HCT116 (cell line): ENCODE results near the gene GMDS. TPM values are rescaled to one million over a fixed set of nuclear protein-coding genes. Genes with fewer than 3 reads are reported as not detected.

Experiments used
- ATAC-seq: fragments of 200-7000 bp; cut with Tn5 transposase; 2 replicates; pipeline ENCODE4 v1.9.1; 2020; ENCODE audit warnings: mild to moderate bottlenecking, moderate library complexity
- BruUV-seq: library from RNA; stranded (reverse); fragments of 400-500 nt; replicated peaks from 2 replicates; lab custom pipeline; 2021; lab: Mats Ljungman, UMichigan
- CTCF ChIA-PET: fragments of 300-600 bp; sonication (Branson Sonifier 250); formaldehyde crosslinking; loops from one replicate; lab custom pipeline; 2021; ENCODE audit warnings: antibody characterized with exemption; lab: Charles Lee
- POLR2A ChIA-PET: fragments of 300-600, 350-600 bp; sonication (Branson Sonifier 250); formaldehyde crosslinking; loops from one replicate; lab custom pipeline; 2021; ENCODE audit warnings: antibody characterized with exemption; lab: Charles Lee
- RAD21 ChIA-PET, 2 experiments: fragments of 300-600 bp; sonication (Branson Sonifier 250); formaldehyde crosslinking; loops; one replicate each; lab custom pipeline; 2023; ENCODE audit warnings: low total read pairs in 2 of 2; ENCODE audit not compliant: uncharacterized antibody in 2 of 2, unreplicated experiment in 2 of 2, low non-redundant PET in 1 of 2; lab: Charles Lee
- DNase-seq: peaks from one replicate; pipeline ENCODE4 v3.0.0-alpha.2; 2010; ENCODE audit warnings: low read depth, low spot score
- H2AFZ ChIP-seq: fragments of 200-600 bp; shearing (Covaris generic), sonication (generic); 2 replicates; pipeline ENCODE4 v1.6.1; 2017; ENCODE audit warnings: low read depth, mixed run types, mixed read lengths, antibody characterized with exemption, low read length; ENCODE audit not compliant: poor library complexity, severe bottlenecking
- H3K27ac ChIP-seq: 2 replicates; pipeline ENCODE4 v1.5.1; 2012; ENCODE audit warnings: low read depth, low read length
- H3K27me3 ChIP-seq: fragments of 200-600 bp; sonication (generic); 2 replicates; pipeline ENCODE4 v1.6.1; 2016; ENCODE audit warnings: mixed run types, low read length, mixed read lengths; ENCODE audit not compliant: insufficient read depth
- H3K36me3 ChIP-seq, 2 experiments: fragments of 200-500 bp in 1 of 2; fragments of 200-600 bp in 1 of 2; sonication (Bioruptor generic) in 1 of 2; sonication (generic) in 1 of 2; 2 replicates each; pipeline versions ENCODE4 v1.5.1 to v1.6.1; 2014 to 2016; ENCODE audit warnings: low read length in 2 of 2, inconsistent platforms in 1 of 2, mixed read lengths in 1 of 2, mixed run types in 1 of 2; ENCODE audit not compliant: insufficient read depth in 2 of 2, control insufficient read depth in 1 of 2
- H3K4me1 ChIP-seq, 2 experiments: fragments of 200-600 bp in 1 of 2; sonication (generic) in 1 of 2; 2 replicates each; pipeline versions ENCODE4 v1.5.1 to v1.6.1; 2012 to 2017; ENCODE audit warnings: low read length in 2 of 2, inconsistent platforms in 1 of 2, mild to moderate bottlenecking in 1 of 2, mixed read lengths in 1 of 2, mixed run types in 1 of 2, moderate library complexity in 1 of 2; ENCODE audit not compliant: insufficient read depth in 2 of 2, control insufficient read depth in 1 of 2
- H3K4me2 ChIP-seq: fragments of 200-600 bp; sonication (generic); 2 replicates; pipeline ENCODE4 v1.6.1; 2017; ENCODE audit warnings: mixed run types, low read length, mixed read lengths
- H3K4me3 ChIP-seq, 2 experiments: fragments of 200-600 bp in 1 of 2; sonication (generic) in 1 of 2; replicated peaks in 1 of 2; 2 replicates each; pipeline ENCODE4 v1.5.1; 2011 to 2016; ENCODE audit warnings: low read length in 2 of 2, control low read depth in 1 of 2, low read depth in 1 of 2, mild to moderate bottlenecking in 1 of 2, mixed read lengths in 1 of 2, mixed run types in 1 of 2
- H3K79me2 ChIP-seq: fragments of 200-600 bp; sonication (generic); 2 replicates; pipeline ENCODE4 v1.6.1; 2017; ENCODE audit warnings: mild to moderate bottlenecking, mixed run types, low read length, moderate library complexity, mixed read lengths; ENCODE audit not compliant: insufficient read depth
- H3K9ac ChIP-seq: fragments of 200-600 bp; sonication (generic); 2 replicates; pipeline ENCODE4 v1.6.1; 2016; ENCODE audit warnings: low read length, mixed read lengths
- H3K9me2 ChIP-seq: fragments of 200-600 bp; sonication (generic), shearing (Covaris generic); 2 replicates; pipeline ENCODE4 v1.6.1; 2017; ENCODE audit warnings: mixed run types, mild to moderate bottlenecking, moderate library complexity; ENCODE audit not compliant: insufficient read depth
- H3K9me3 ChIP-seq, 2 experiments: fragments of 200-500 bp in 1 of 2; fragments of 200-600 bp in 1 of 2; sonication (Bioruptor generic) in 1 of 2; sonication (generic) in 1 of 2; 2 replicates each; pipeline ENCODE4 v1.6.1; 2014 to 2017; ENCODE audit warnings: low read length in 2 of 2, mixed read lengths in 2 of 2, inconsistent platforms in 1 of 2, low read depth in 1 of 2, mild to moderate bottlenecking in 1 of 2, mixed run types in 1 of 2, moderate library complexity in 1 of 2; ENCODE audit not compliant: control insufficient read depth in 1 of 2, insufficient read depth in 1 of 2
- H4K20me1 ChIP-seq: fragments of 200-600 bp; sonication (generic), shearing (Covaris generic); 2 replicates; pipeline ENCODE4 v1.6.1; 2017; ENCODE audit warnings: mixed run types, mild to moderate bottlenecking, moderate library complexity; ENCODE audit not compliant: insufficient read depth
- CBX3 ChIP-seq: IDR thresholded peaks from 2 replicates; pipeline ENCODE4 v1.6.1; 2012; ENCODE audit warnings: low read depth
- CTCF ChIP-seq, 3 experiments: fragments of 200-600 bp in 1 of 3; sonication (generic) in 1 of 3; IDR thresholded peaks in 2 of 3; conservative IDR thresholded peaks in 1 of 3; 2 replicates each; pipeline ENCODE4 v1.5.1; 2012 to 2017; ENCODE audit warnings: low read depth in 2 of 3, low read length in 2 of 3, antibody characterized with exemption in 1 of 3, borderline replicate concordance in 1 of 3, control low read depth in 1 of 3, mild to moderate bottlenecking in 1 of 3, mixed read lengths in 1 of 3, mixed run types in 1 of 3, moderate library complexity in 1 of 3; ENCODE audit not compliant: insufficient read depth in 1 of 3
- ELF1 ChIP-seq: IDR thresholded peaks from 2 replicates; pipeline ENCODE4 v1.6.1; 2012; ENCODE audit warnings: low read depth, borderline replicate concordance
- FOSL1 ChIP-seq: IDR thresholded peaks from 2 replicates; pipeline ENCODE4 v1.6.1; 2012; ENCODE audit warnings: low read depth
- POLR2A ChIP-seq: IDR thresholded peaks from 2 replicates; pipeline ENCODE4 v1.7.0; 2011; ENCODE audit warnings: borderline replicate concordance; ENCODE audit not compliant: insufficient read depth, insufficient read length; ENCODE audit errors: extremely low read depth
- RAD21 ChIP-seq: IDR thresholded peaks from 2 replicates; pipeline ENCODE4 v1.6.1; 2012; ENCODE audit warnings: low read depth, mild to moderate bottlenecking
- SIN3A ChIP-seq: IDR thresholded peaks from 2 replicates; pipeline ENCODE4 v1.6.1; 2012; ENCODE audit warnings: low read depth
- SP1 ChIP-seq: IDR thresholded peaks from 2 replicates; pipeline ENCODE4 v1.6.1; 2012; ENCODE audit warnings: low read depth
- TCF7L2 ChIP-seq: IDR thresholded peaks from 2 replicates; pipeline ENCODE4 v1.7.0; 2011; ENCODE audit warnings: borderline replicate concordance, inconsistent platforms; ENCODE audit not compliant: insufficient read depth, insufficient read length; ENCODE audit errors: extremely low read depth
- YY1 ChIP-seq: IDR thresholded peaks from 2 replicates; pipeline ENCODE4 v1.6.1; 2011; ENCODE audit warnings: low read length, low read depth, moderate library complexity, mild to moderate bottlenecking; ENCODE audit not compliant: insufficient replicate concordance; ENCODE audit errors: extremely low read depth
- ZFX ChIP-seq: fragments of 450-650 bp; IDR thresholded peaks from 2 replicates; pipeline ENCODE4 v1.6.1; 2017
- intact Hi-C: fragments of 100-400 bp; cut with micrococcal nuclease; formaldehyde crosslinking; loops from 2 replicates; pipeline ENCODE4 v1.10.0; 2022
- total RNA-seq: library from RNA; stranded (reverse); gene quantifications from one replicate; pipeline ENCODE4 v1.2.1, GENCODE V29; 2021; ENCODE audit not compliant: unreplicated experiment

The GMDS gene
- total RNA-seq, 1 experiment from 2014 or later = 34.4 TPM

- no peak overlapping the region for H3K27ac ChIP-seq
- H3K4me2 ChIP-seq = no peak overlapping the region
- H3K4me3 ChIP-seq = no peak overlapping the region
- no peak overlapping the region for H2AFZ ChIP-seq
- no peaks in the 10 kb centered on the region for H3K9me3 ChIP-seq
- intact Hi-C loops = no loop called here
- TF ChIP-seq YY1 = no peak
- no peak for TF ChIP-seq ZFX
- DNase-seq (no peak), ATAC-seq (no peak)
- RAD21 ChIA-PET = no interaction called here
- no peaks in the 10 kb centered on the region for H4K20me1 ChIP-seq
- CTCF ChIA-PET = no interaction called here
- H3K9me2 ChIP-seq = no peaks in the 10 kb centered on the region
- H3K4me1 ChIP-seq = no peaks in the 10 kb centered on the region
- H3K79me2 ChIP-seq = no peaks in the 10 kb centered on the region
- H3K9ac ChIP-seq = no peak overlapping the region
- POLR2A ChIA-PET = no interaction called here
- BruUV-seq = no TSS peak
- H3K27me3 ChIP-seq = no peaks in the 10 kb centered on the region
- no peaks in the 10 kb centered on the region for H3K36me3 ChIP-seq
These were observed 668.2 kb downstream of the GMDS start for GRCh38 chr6:1577146-1577680.

GRCh38 chr6:1576711-1577110 is 668.7 kb downstream of the GMDS start:
- POLR2A ChIA-PET = no interaction called here
- no peak for ATAC-seq
- Histone ChIP-seq H3K27me3 (no peaks in the 10 kb centered on the region), H3K9me2 (no peaks in the 10 kb centered on the region), H3K9ac (no peak overlapping the region), H4K20me1 (no peaks in the 10 kb centered on the region), H3K36me3 (no peaks in the 10 kb centered on the region), H3K4me2 (no peak overlapping the region), H3K4me3 (no peak overlapping the region), H3K27ac (no peak overlapping the region), H3K79me2 (no peaks in the 10 kb centered on the region), H3K9me3 (no peaks in the 10 kb centered on the region), H3K4me1 (no peaks in the 10 kb centered on the region), H2AFZ (no peak overlapping the region)
- DNase-seq = no peak
- CTCF ChIA-PET = no interaction called here
- TF ChIP-seq TCF7L2 = no peak
- no peak for TF ChIP-seq SIN3A
- no peak for TF ChIP-seq ELF1
- TF ChIP-seq CTCF (IDR thresholded peaks at IDR 0.05 in 2 of 3, conservative IDR thresholded peaks at IDR 0.05 in 1 of 3; ENCODE audit: borderline replicate concordance in 1 of 3, insufficient read depth in 1 of 3, low read depth in 2 of 3, low read length in 2 of 3) = no peak
- no peak for TF ChIP-seq CBX3
- no peak for TF ChIP-seq FOSL1
- no peak for TF ChIP-seq RAD21
- no peak for TF ChIP-seq POLR2A
- TF ChIP-seq SP1 = no peak
- intact Hi-C loops = no loop called here
- RAD21 ChIA-PET = no interaction called here
- no TSS peak for BruUV-seq
